ENCODE data around the gene NEO1. TPM values are rescaled to one million over a fixed set of nuclear protein-coding genes. Genes with fewer than 3 reads are reported as not detected.

NEO1 gene
- polyA plus RNA-seq, 1 donor from 2014 or later, result 57.0 TPM

DNA sequence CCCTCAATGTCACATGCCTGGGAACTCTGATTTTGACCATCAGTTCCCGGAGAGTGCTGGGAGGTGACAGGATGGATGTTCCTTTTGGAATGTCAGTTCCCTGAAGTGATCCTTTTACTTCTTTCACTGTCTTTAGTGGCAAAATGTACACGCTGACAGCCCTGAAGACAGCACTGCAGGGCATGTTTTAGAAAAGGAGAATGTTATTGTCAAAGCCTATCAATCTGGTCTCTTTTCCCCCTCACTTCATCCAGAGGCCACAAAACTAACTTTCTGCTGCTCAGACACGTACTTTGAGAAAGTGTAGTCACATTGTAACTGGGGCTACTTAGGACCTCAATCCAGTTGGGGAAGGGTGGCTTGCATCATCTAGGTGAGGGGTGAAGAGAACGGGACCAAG lies 14.0 kb upstream of the NEO1 start:
- H2AFZ ChIP-seq (ENCODE audit: low read depth, low read length), result no peak overlapping the region
- no peaks in the 10 kb centered on the region for H3K27me3 ChIP-seq (ENCODE audit: insufficient read depth, low read depth, low read length)
- H3F3A ChIP-seq (ENCODE audit: insufficient read depth, low read length, poor library complexity, severe bottlenecking), result no peaks in the 10 kb centered on the region
- H3K9ac ChIP-seq (ENCODE audit: low read length), result no peak overlapping the region
- no peaks in the 10 kb centered on the region for H3K79me2 ChIP-seq (replicated peaks; ENCODE audit: insufficient read depth, low read length)
- no peaks in the 10 kb centered on the region for H3K9me3 ChIP-seq (ENCODE audit: low read length)
- H3K4me2 ChIP-seq (ENCODE audit: low read length), result no peak overlapping the region
- no peaks in the 10 kb centered on the region for H3K9me2 ChIP-seq (ENCODE audit: insufficient read depth, low read length)
- no peaks in the 10 kb centered on the region for H4K20me1 ChIP-seq (ENCODE audit: insufficient read depth)
- no peaks in the 10 kb centered on the region for H3K36me3 ChIP-seq (ENCODE audit: insufficient read depth, low read length)
- H3K4me3 ChIP-seq (ENCODE audit: low read length), result no peak overlapping the region
- H3K27ac ChIP-seq (ENCODE audit: low read length), result no peak overlapping the region
- TF ChIP-seq, protein P1, sequence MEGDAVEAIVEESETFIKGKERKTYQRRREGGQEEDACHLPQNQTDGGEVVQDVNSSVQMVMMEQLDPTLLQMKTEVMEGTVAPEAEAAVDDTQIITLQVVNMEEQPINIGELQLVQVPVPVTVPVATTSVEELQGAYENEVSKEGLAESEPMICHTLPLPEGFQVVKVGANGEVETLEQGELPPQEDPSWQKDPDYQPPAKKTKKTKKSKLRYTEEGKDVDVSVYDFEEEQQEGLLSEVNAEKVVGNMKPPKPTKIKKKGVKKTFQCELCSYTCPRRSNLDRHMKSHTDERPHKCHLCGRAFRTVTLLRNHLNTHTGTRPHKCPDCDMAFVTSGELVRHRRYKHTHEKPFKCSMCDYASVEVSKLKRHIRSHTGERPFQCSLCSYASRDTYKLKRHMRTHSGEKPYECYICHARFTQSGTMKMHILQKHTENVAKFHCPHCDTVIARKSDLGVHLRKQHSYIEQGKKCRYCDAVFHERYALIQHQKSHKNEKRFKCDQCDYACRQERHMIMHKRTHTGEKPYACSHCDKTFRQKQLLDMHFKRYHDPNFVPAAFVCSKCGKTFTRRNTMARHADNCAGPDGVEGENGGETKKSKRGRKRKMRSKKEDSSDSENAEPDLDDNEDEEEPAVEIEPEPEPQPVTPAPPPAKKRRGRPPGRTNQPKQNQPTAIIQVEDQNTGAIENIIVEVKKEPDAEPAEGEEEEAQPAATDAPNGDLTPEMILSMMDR (IDR thresholded peaks at IDR 0.05; ENCODE audit: poor library complexity, severe bottlenecking), result no peak
- TF ChIP-seq EP300 (conservative IDR thresholded peaks at IDR 0.05; ENCODE audit: poor library complexity, severe bottlenecking) (peak; percentile 69), POLR2AphosphoS5 (IDR thresholded peaks at IDR 0.05) (peak; percentile 52), MXI1 (conservative IDR thresholded peaks at IDR 0.05; ENCODE audit: poor library complexity, severe bottlenecking) (no peak), TAF1 (IDR thresholded peaks at IDR 0.05; ENCODE audit: low read depth) (no peak)

DNA sequence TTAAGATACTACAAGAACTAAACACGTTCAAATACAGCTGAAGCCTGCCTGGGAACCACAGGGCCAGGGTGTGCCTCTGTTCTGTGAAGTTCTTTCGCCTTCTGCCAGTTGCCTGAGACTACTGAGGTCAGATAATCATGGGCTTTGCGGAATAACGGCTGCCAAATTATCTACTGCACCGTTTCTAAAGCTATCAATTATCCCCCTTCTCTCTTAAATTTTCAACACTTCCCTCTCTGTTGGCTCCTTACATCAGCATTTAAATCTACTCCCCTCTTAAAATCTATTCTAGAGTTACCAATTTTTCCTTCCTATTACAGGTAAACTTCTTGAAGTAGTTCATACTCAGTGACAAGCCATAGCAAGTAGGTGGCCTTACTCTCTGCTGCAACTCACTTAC lies 6.2 kb upstream of the NEO1 start:
- no peaks in the 10 kb centered on the region for H3K9me3 ChIP-seq (ENCODE audit: low read length)
- no peaks in the 10 kb centered on the region for H4K20me1 ChIP-seq (ENCODE audit: insufficient read depth)
- H3K4me3 ChIP-seq (ENCODE audit: low read length), result no peak overlapping the region
- TF ChIP-seq EZH2 (IDR thresholded peaks at IDR 0.05; ENCODE audit: borderline replicate concordance, insufficient read depth, low read length, poor library complexity, severe bottlenecking) (no peak), EP300 (conservative IDR thresholded peaks at IDR 0.05; ENCODE audit: poor library complexity, severe bottlenecking) (no peak), SMC3 (conservative IDR thresholded peaks at IDR 0.05; ENCODE audit: poor library complexity) (no peak), POLR2AphosphoS5 (IDR thresholded peaks at IDR 0.05) (no peak), RAD21 (conservative IDR thresholded peaks at IDR 0.05) (no peak), TAF1 (IDR thresholded peaks at IDR 0.05; ENCODE audit: low read depth) (no peak), MXI1 (conservative IDR thresholded peaks at IDR 0.05; ENCODE audit: poor library complexity, severe bottlenecking) (no peak)
- TF ChIP-seq, protein P2, sequence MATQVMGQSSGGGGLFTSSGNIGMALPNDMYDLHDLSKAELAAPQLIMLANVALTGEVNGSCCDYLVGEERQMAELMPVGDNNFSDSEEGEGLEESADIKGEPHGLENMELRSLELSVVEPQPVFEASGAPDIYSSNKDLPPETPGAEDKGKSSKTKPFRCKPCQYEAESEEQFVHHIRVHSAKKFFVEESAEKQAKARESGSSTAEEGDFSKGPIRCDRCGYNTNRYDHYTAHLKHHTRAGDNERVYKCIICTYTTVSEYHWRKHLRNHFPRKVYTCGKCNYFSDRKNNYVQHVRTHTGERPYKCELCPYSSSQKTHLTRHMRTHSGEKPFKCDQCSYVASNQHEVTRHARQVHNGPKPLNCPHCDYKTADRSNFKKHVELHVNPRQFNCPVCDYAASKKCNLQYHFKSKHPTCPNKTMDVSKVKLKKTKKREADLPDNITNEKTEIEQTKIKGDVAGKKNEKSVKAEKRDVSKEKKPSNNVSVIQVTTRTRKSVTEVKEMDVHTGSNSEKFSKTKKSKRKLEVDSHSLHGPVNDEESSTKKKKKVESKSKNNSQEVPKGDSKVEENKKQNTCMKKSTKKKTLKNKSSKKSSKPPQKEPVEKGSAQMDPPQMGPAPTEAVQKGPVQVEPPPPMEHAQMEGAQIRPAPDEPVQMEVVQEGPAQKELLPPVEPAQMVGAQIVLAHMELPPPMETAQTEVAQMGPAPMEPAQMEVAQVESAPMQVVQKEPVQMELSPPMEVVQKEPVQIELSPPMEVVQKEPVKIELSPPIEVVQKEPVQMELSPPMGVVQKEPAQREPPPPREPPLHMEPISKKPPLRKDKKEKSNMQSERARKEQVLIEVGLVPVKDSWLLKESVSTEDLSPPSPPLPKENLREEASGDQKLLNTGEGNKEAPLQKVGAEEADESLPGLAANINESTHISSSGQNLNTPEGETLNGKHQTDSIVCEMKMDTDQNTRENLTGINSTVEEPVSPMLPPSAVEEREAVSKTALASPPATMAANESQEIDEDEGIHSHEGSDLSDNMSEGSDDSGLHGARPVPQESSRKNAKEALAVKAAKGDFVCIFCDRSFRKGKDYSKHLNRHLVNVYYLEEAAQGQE (IDR thresholded peaks at IDR 0.05; ENCODE audit: borderline replicate concordance), result no peak
- TF ChIP-seq, protein P1 (IDR thresholded peaks at IDR 0.05; ENCODE audit: poor library complexity, severe bottlenecking), result no peak
- no peaks in the 10 kb centered on the region for H3K27me3 ChIP-seq (ENCODE audit: insufficient read depth, low read depth, low read length)
- H3K9me2 ChIP-seq (ENCODE audit: insufficient read depth, low read length), result no peaks in the 10 kb centered on the region
- no peaks in the 10 kb centered on the region for H3F3A ChIP-seq (ENCODE audit: insufficient read depth, low read length, poor library complexity, severe bottlenecking)
- no peaks in the 10 kb centered on the region for H3K79me2 ChIP-seq (replicated peaks; ENCODE audit: insufficient read depth, low read length)
- no peak overlapping the region for H3K4me2 ChIP-seq (ENCODE audit: low read length)
- no peak overlapping the region for H3K27ac ChIP-seq (ENCODE audit: low read length)
- no peak overlapping the region for H3K9ac ChIP-seq (ENCODE audit: low read length)
- H3K36me3 ChIP-seq (ENCODE audit: insufficient read depth, low read length), result no peaks in the 10 kb centered on the region
- H2AFZ ChIP-seq (ENCODE audit: low read depth, low read length), result no peak overlapping the region

All from neural cell (in vitro differentiated cells).